ENCODE data around the gene SCUBE3.

Gene SCUBE3

GRCh38 chr6:35240838-35241801, 27.4 kb downstream of the SCUBE3 start:
- TF ChIP-seq, protein P1, sequence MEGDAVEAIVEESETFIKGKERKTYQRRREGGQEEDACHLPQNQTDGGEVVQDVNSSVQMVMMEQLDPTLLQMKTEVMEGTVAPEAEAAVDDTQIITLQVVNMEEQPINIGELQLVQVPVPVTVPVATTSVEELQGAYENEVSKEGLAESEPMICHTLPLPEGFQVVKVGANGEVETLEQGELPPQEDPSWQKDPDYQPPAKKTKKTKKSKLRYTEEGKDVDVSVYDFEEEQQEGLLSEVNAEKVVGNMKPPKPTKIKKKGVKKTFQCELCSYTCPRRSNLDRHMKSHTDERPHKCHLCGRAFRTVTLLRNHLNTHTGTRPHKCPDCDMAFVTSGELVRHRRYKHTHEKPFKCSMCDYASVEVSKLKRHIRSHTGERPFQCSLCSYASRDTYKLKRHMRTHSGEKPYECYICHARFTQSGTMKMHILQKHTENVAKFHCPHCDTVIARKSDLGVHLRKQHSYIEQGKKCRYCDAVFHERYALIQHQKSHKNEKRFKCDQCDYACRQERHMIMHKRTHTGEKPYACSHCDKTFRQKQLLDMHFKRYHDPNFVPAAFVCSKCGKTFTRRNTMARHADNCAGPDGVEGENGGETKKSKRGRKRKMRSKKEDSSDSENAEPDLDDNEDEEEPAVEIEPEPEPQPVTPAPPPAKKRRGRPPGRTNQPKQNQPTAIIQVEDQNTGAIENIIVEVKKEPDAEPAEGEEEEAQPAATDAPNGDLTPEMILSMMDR (IDR thresholded peaks at IDR 0.05; ENCODE audit: low read depth, low read length, missing control alignments): peak; percentile 94
- DNase-seq (ENCODE audit: low read depth): no peak
- H3K4me3 ChIP-seq (ENCODE audit: low read depth, low read length): no peak overlapping the region

- DNase-seq (ENCODE audit: low read depth): no peak
- TF ChIP-seq, protein P1 (IDR thresholded peaks at IDR 0.05; ENCODE audit: low read depth, low read length, missing control alignments): no peak
- H3K4me3 ChIP-seq (ENCODE audit: low read depth, low read length): no peak overlapping the region
These were observed 28.7 kb downstream of the SCUBE3 start for GRCh38 chr6:35242486-35242885.

GRCh38 chr6:35242906-35243305, 29.1 kb downstream of the SCUBE3 start:
- TF ChIP-seq, protein P1 (IDR thresholded peaks at IDR 0.05; ENCODE audit: low read depth, low read length, missing control alignments): no peak
- H3K4me3 ChIP-seq (ENCODE audit: low read depth, low read length): no peak overlapping the region
- DNase-seq (ENCODE audit: low read depth): no peak

GRCh38 chr6:35243386-35243958, 29.7 kb downstream of the SCUBE3 start:
- no peak for DNase-seq (ENCODE audit: low read depth)
- no peak overlapping the region for H3K4me3 ChIP-seq (ENCODE audit: low read depth, low read length)
- TF ChIP-seq, protein P1 (IDR thresholded peaks at IDR 0.05; ENCODE audit: low read depth, low read length, missing control alignments): no peak

- H3K4me3 ChIP-seq (ENCODE audit: low read depth, low read length): no peak overlapping the region
- no peak for DNase-seq (ENCODE audit: low read depth)
- TF ChIP-seq, protein P1 (IDR thresholded peaks at IDR 0.05; ENCODE audit: low read depth, low read length, missing control alignments): no peak
These were observed 30.8 kb downstream of the SCUBE3 start for GRCh38 chr6:35244551-35244950.

- TF ChIP-seq, protein P1 (IDR thresholded peaks at IDR 0.05; ENCODE audit: low read depth, low read length, missing control alignments): peak; percentile 8
- no peak overlapping the region for H3K4me3 ChIP-seq (ENCODE audit: low read depth, low read length)
- no peak for DNase-seq (ENCODE audit: low read depth)
These were observed 34.0 kb downstream of the SCUBE3 start for GRCh38 chr6:35247642-35248231.
